Effector memory CD4-positive, alpha-beta T cell (primary cell): ENCODE results near the gene EGFLAM.

Experiments
- DNase-seq, 3 donors: peaks; one replicate each; pipeline ENCODE4 v3.0.0-alpha.2; 2020
- H3K27ac ChIP-seq: 2 replicates; pipeline ENCODE4 v1.7.0; 2013; ENCODE audit warnings: mild to moderate bottlenecking, low read length, moderate library complexity; ENCODE audit not compliant: insufficient read depth, poor library complexity, severe bottlenecking
- H3K27me3 ChIP-seq: replicated peaks from 2 replicates; pipeline ENCODE4 v1.7.0; 2013; ENCODE audit warnings: mild to moderate bottlenecking, low read length; ENCODE audit not compliant: insufficient read depth, control insufficient read depth, poor library complexity, severe bottlenecking
- H3K36me3 ChIP-seq: 2 replicates; pipeline ENCODE4 v1.7.0; 2013; ENCODE audit warnings: mild to moderate bottlenecking, low read length, moderate library complexity; ENCODE audit not compliant: control insufficient read depth, insufficient read depth
- H3K4me1 ChIP-seq: 2 replicates; pipeline ENCODE4 v1.7.0; 2013; ENCODE audit warnings: low read length, mild to moderate bottlenecking; ENCODE audit not compliant: control insufficient read depth, insufficient read depth, poor library complexity, severe bottlenecking
- H3K4me3 ChIP-seq: 2 replicates; pipeline ENCODE4 v1.7.0; 2013; ENCODE audit warnings: low read length, low read depth, mild to moderate bottlenecking; ENCODE audit not compliant: insufficient read depth, poor library complexity, severe bottlenecking
- H3K9me3 ChIP-seq: 2 replicates; pipeline ENCODE4 v1.7.0; 2013; ENCODE audit warnings: mild to moderate bottlenecking, low read length, moderate library complexity; ENCODE audit not compliant: control insufficient read depth

Gene EGFLAM

GRCh38 chr5:38469707-38470267 lies 211.4 kb downstream of the EGFLAM start:
- no peak overlapping the region for H3K4me3 ChIP-seq
- H3K27me3 ChIP-seq = no peaks in the 10 kb centered on the region
- no peaks in the 10 kb centered on the region for H3K9me3 ChIP-seq
- H3K36me3 ChIP-seq = no peaks in the 10 kb centered on the region
- no peak for DNase-seq
- H3K4me1 ChIP-seq = no peaks in the 10 kb centered on the region
- no peak overlapping the region for H3K27ac ChIP-seq

GRCh38 chr5:38471709-38472108 lies 213.3 kb downstream of the EGFLAM start:
- H3K27me3 ChIP-seq = peaks cover 3% of the 10 kb centered on the region
- H3K4me3 ChIP-seq = no peak overlapping the region
- H3K27ac ChIP-seq = no peak overlapping the region
- no peak for DNase-seq
- H3K4me1 ChIP-seq = no peaks in the 10 kb centered on the region
- H3K9me3 ChIP-seq = no peaks in the 10 kb centered on the region
- no peaks in the 10 kb centered on the region for H3K36me3 ChIP-seq

GRCh38 chr5:38472541-38472940 lies 214.2 kb downstream of the EGFLAM start:
- Histone ChIP-seq H3K27me3 (peaks cover 3% of the 10 kb centered on the region), H3K4me1 (no peaks in the 10 kb centered on the region), H3K9me3 (no peaks in the 10 kb centered on the region), H3K36me3 (no peaks in the 10 kb centered on the region), H3K4me3 (no peak overlapping the region), H3K27ac (no peak overlapping the region)
- DNase-seq = no peak

GRCh38 chr5:38473008-38473407 lies 214.6 kb downstream of the EGFLAM start:
- no peak for DNase-seq

GRCh38 chr5:38478166-38478565 lies 219.8 kb downstream of the EGFLAM start:
- H3K27ac ChIP-seq = no peak overlapping the region
- peaks cover 3% of the 10 kb centered on the region for H3K27me3 ChIP-seq
- H3K36me3 ChIP-seq = no peaks in the 10 kb centered on the region
- no peaks in the 10 kb centered on the region for H3K9me3 ChIP-seq
- H3K4me3 ChIP-seq = no peak overlapping the region
- DNase-seq = no peak
- no peaks in the 10 kb centered on the region for H3K4me1 ChIP-seq

More at GRCh38 chr5:38473008-38473407, 214.6 kb downstream of the EGFLAM start:
- H3K36me3 ChIP-seq = no peaks in the 10 kb centered on the region
- peaks cover 3% of the 10 kb centered on the region for H3K27me3 ChIP-seq
- H3K27ac ChIP-seq = no peak overlapping the region
- no peaks in the 10 kb centered on the region for H3K4me1 ChIP-seq
- no peaks in the 10 kb centered on the region for H3K9me3 ChIP-seq
- H3K4me3 ChIP-seq = no peak overlapping the region

- Histone ChIP-seq H3K27ac (no peak overlapping the region), H3K4me1 (no peaks in the 10 kb centered on the region), H3K4me3 (no peak overlapping the region), H3K36me3 (no peaks in the 10 kb centered on the region), H3K9me3 (no peaks in the 10 kb centered on the region), H3K27me3 (peaks cover 3% of the 10 kb centered on the region)
- DNase-seq = no peak
These were observed 220.5 kb downstream of the EGFLAM start for GRCh38 chr5:38478878-38479277.

- Histone ChIP-seq H3K9me3 (no peaks in the 10 kb centered on the region), H3K27me3 (peaks cover 3% of the 10 kb centered on the region), H3K4me3 (no peak overlapping the region)
These were observed 221.1 kb downstream of the EGFLAM start for GRCh38 chr5:38479315-38479904.

GRCh38 chr5:38483805-38484398 lies 225.5 kb downstream of the EGFLAM start:
- Histone ChIP-seq H3K27me3 (no peaks in the 10 kb centered on the region), H3K36me3 (no peaks in the 10 kb centered on the region), H3K27ac (no peak overlapping the region), H3K9me3 (no peaks in the 10 kb centered on the region), H3K4me3 (no peak overlapping the region), H3K4me1 (no peaks in the 10 kb centered on the region)
- DNase-seq = no peak

More at GRCh38 chr5:38479315-38479904, 221.1 kb downstream of the EGFLAM start:
- no peak for DNase-seq
- Histone ChIP-seq H3K27ac (no peak overlapping the region), H3K4me1 (no peaks in the 10 kb centered on the region), H3K36me3 (no peaks in the 10 kb centered on the region)

GRCh38 chr5:38494175-38494574 lies 235.8 kb downstream of the EGFLAM start:
- Histone ChIP-seq H3K27ac (no peak overlapping the region), H3K4me1 (no peaks in the 10 kb centered on the region), H3K36me3 (no peaks in the 10 kb centered on the region), H3K4me3 (no peak overlapping the region), H3K9me3 (no peaks in the 10 kb centered on the region), H3K27me3 (no peaks in the 10 kb centered on the region)
- no peak for DNase-seq

GRCh38 chr5:38494763-38495162 lies 236.4 kb downstream of the EGFLAM start:
- Histone ChIP-seq H3K27ac (no peak overlapping the region), H3K4me1 (no peaks in the 10 kb centered on the region), H3K36me3 (no peaks in the 10 kb centered on the region), H3K9me3 (no peaks in the 10 kb centered on the region), H3K27me3 (no peaks in the 10 kb centered on the region), H3K4me3 (no peak overlapping the region)
- DNase-seq = no peak
